Fibroblast of lung (primary cell): ENCODE measurements around the gene RANBP9. TPM values are rescaled to one million over a fixed set of nuclear protein-coding genes. Genes with fewer than 3 reads are reported as not detected.

Experiments
- DNase-seq, 2 donors: peaks; one replicate each; pipeline versions ENCODE4 v3.0.0 to v3.0.0-alpha.2; 2010; ENCODE audit warnings: low read depth in 2 of 2
- H2AFZ ChIP-seq: 2 replicates; pipeline ENCODE4 v1.5.1; 2012; ENCODE audit warnings: low read length, control low read depth, inconsistent platforms
- H3K27ac ChIP-seq: 2 replicates; pipeline ENCODE4 v1.5.1; 2011; ENCODE audit warnings: low read length, control low read depth; ENCODE audit not compliant: insufficient read depth
- H3K27me3 ChIP-seq: 2 replicates; pipeline ENCODE4 v1.5.1; 2011; ENCODE audit warnings: mild to moderate bottlenecking, low read length; ENCODE audit not compliant: control insufficient read depth, insufficient read depth
- H3K36me3 ChIP-seq: 2 replicates; pipeline ENCODE4 v1.5.1; 2011; ENCODE audit warnings: low read length; ENCODE audit not compliant: control insufficient read depth, insufficient read depth
- H3K4me1 ChIP-seq: 2 replicates; pipeline ENCODE4 v1.5.1; 2011; ENCODE audit warnings: low read length; ENCODE audit not compliant: control insufficient read depth, insufficient read depth; ENCODE audit errors: extremely low read depth
- H3K4me2 ChIP-seq: 2 replicates; pipeline ENCODE4 v1.5.1; 2011; ENCODE audit warnings: low read length, control low read depth; ENCODE audit not compliant: insufficient read depth; ENCODE audit errors: extremely low read depth
- H3K4me3 ChIP-seq, 4 experiments: fragments of 200-600 bp in 1 of 4; sonication (generic) in 1 of 4; replicated peaks in 1 of 4; 2 replicates each; pipeline ENCODE4 v1.5.1; 2011 to 2016; ENCODE audit warnings: low read length in 4 of 4, low read depth in 3 of 4, mild to moderate bottlenecking in 3 of 4, control low read depth in 2 of 4, inconsistent platforms in 1 of 4, mixed read lengths in 1 of 4; ENCODE audit not compliant: insufficient read depth in 1 of 4; ENCODE audit errors: control extremely low read depth in 1 of 4
- H3K79me2 ChIP-seq: 2 replicates; pipeline ENCODE4 v1.5.1; 2012; ENCODE audit warnings: mild to moderate bottlenecking, low read length, inconsistent platforms; ENCODE audit not compliant: control insufficient read depth, insufficient read depth
- H3K9ac ChIP-seq: 2 replicates; pipeline ENCODE4 v1.5.1; 2011; ENCODE audit warnings: mild to moderate bottlenecking, low read length, control low read depth; ENCODE audit not compliant: insufficient read depth
- H3K9me3 ChIP-seq: 2 replicates; pipeline ENCODE4 v1.5.1; 2012; ENCODE audit warnings: low read depth, low read length; ENCODE audit not compliant: control insufficient read depth, insufficient read depth
- H4K20me1 ChIP-seq: 2 replicates; pipeline ENCODE4 v1.5.1; 2011; ENCODE audit warnings: low read length; ENCODE audit not compliant: control insufficient read depth, insufficient read depth; ENCODE audit errors: extremely low read depth
- EZH2 ChIP-seq: IDR thresholded peaks from 2 replicates; pipeline ENCODE4 v1.5.1; 2012; ENCODE audit warnings: low read length, control low read depth, mild to moderate bottlenecking; ENCODE audit errors: missing control alignments
- polyA plus RNA-seq, 2 donors: library from polyadenylated mRNA; depleted of rRNA in 1 of 2; stranded (reverse) in 1 of 2; unstranded in 1 of 2; fragments of >200 nt; gene quantifications; 2 replicates each; pipeline ENCODE4 v1.2.1, GENCODE V29; 2011 to 2012; ENCODE audit warnings: missing spikeins in 1 of 2
- total RNA-seq: library from RNA; depleted of rRNA; stranded (reverse); fragments of >200 nt; gene quantifications from 2 replicates; pipeline ENCODE4 v1.2.1, GENCODE V29; 2014
- TF ChIP-seq, protein P1 (sequence below), 2 donors: IDR thresholded peaks in 1 of 2; conservative IDR thresholded peaks in 1 of 2; 1 replicate in 1 of 2; 2 replicates in 1 of 2; pipeline ENCODE4 v1.5.1; 2011 to 2012; ENCODE audit warnings: low read length in 2 of 2, control low read depth in 1 of 2, inconsistent platforms in 1 of 2, low read depth in 1 of 2, mild to moderate bottlenecking in 1 of 2

RANBP9 gene
- total and polyA plus RNA-seq, 2 donors (not counting 1 experiment from before 2014, with no cell fraction given) = 46.7 to 48.7 TPM

DNA sequence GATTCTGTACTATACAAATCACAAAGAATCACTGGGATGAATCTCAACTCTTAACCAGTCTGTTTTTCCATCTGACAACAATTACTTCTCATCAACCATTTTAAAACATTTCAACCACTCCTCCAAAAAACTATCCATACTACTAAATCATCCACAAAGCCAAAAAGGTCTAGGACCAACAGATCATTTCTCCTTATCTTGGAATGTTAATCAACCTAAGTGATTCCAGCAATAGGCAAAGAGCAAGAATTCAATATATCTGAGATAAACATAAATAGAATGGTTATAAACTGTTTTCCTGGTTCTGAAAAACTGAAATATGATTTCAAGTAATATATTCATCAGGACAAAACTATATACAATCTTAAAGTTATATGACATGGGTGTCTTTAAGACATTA is 28.6 kb downstream of the RANBP9 start:
- no peak for TF ChIP-seq EZH2
- TF ChIP-seq, protein P1, sequence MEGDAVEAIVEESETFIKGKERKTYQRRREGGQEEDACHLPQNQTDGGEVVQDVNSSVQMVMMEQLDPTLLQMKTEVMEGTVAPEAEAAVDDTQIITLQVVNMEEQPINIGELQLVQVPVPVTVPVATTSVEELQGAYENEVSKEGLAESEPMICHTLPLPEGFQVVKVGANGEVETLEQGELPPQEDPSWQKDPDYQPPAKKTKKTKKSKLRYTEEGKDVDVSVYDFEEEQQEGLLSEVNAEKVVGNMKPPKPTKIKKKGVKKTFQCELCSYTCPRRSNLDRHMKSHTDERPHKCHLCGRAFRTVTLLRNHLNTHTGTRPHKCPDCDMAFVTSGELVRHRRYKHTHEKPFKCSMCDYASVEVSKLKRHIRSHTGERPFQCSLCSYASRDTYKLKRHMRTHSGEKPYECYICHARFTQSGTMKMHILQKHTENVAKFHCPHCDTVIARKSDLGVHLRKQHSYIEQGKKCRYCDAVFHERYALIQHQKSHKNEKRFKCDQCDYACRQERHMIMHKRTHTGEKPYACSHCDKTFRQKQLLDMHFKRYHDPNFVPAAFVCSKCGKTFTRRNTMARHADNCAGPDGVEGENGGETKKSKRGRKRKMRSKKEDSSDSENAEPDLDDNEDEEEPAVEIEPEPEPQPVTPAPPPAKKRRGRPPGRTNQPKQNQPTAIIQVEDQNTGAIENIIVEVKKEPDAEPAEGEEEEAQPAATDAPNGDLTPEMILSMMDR (conservative IDR thresholded peaks at IDR 0.05 in 1 of 2, IDR thresholded peaks at IDR 0.05 in 1 of 2; ENCODE audit: low read depth in 1 of 2, low read length in 2 of 2) = no peak
- no peak overlapping the region for H3K4me2 ChIP-seq
- H3K36me3 ChIP-seq = peaks cover 2% of the 10 kb centered on the region
- H4K20me1 ChIP-seq = no peaks in the 10 kb centered on the region
- H3K27me3 ChIP-seq = no peaks in the 10 kb centered on the region
- H3K9ac ChIP-seq = no peak overlapping the region
- H3K9me3 ChIP-seq = no peaks in the 10 kb centered on the region
- no peak overlapping the region for H2AFZ ChIP-seq
- no peaks in the 10 kb centered on the region for H3K4me1 ChIP-seq
- no peak overlapping the region for H3K27ac ChIP-seq
- peaks cover 34% of the 10 kb centered on the region for H3K79me2 ChIP-seq
- no peak overlapping the region for H3K4me3 ChIP-seq
- no peak for DNase-seq

DNA sequence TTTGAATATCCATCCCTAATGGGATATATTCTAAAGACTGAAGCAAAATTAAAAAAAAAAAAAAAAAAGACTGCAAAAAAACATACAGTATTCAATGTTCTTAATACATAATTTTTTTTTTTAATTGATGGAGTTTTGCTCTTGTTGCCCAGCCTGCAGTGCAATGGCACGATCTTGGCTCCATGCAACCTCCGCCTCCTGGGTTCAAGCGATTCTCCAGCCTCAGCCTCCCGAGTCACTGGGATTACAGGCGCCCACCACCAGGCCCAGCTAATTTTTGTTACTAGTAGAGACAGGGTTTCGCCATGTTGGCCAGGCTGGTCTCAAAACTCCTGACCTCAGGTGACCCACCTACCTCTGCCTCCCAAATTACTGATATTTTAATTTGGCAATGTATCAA is 29.3 kb downstream of the RANBP9 start:
- Histone ChIP-seq H2AFZ (no peak overlapping the region), H3K27ac (no peak overlapping the region), H3K36me3 (peaks cover 2% of the 10 kb centered on the region), H3K27me3 (no peaks in the 10 kb centered on the region), H3K4me1 (no peaks in the 10 kb centered on the region), H4K20me1 (no peaks in the 10 kb centered on the region), H3K4me3 (no peak overlapping the region), H3K4me2 (no peak overlapping the region), H3K9me3 (no peaks in the 10 kb centered on the region), H3K79me2 (peaks cover 37% of the 10 kb centered on the region), H3K9ac (no peak overlapping the region)
- DNase-seq = no peak
- TF ChIP-seq EZH2 = no peak
- TF ChIP-seq, protein P1 (conservative IDR thresholded peaks at IDR 0.05 in 1 of 2, IDR thresholded peaks at IDR 0.05 in 1 of 2; ENCODE audit: low read depth in 1 of 2, low read length in 2 of 2) = no peak

DNA sequence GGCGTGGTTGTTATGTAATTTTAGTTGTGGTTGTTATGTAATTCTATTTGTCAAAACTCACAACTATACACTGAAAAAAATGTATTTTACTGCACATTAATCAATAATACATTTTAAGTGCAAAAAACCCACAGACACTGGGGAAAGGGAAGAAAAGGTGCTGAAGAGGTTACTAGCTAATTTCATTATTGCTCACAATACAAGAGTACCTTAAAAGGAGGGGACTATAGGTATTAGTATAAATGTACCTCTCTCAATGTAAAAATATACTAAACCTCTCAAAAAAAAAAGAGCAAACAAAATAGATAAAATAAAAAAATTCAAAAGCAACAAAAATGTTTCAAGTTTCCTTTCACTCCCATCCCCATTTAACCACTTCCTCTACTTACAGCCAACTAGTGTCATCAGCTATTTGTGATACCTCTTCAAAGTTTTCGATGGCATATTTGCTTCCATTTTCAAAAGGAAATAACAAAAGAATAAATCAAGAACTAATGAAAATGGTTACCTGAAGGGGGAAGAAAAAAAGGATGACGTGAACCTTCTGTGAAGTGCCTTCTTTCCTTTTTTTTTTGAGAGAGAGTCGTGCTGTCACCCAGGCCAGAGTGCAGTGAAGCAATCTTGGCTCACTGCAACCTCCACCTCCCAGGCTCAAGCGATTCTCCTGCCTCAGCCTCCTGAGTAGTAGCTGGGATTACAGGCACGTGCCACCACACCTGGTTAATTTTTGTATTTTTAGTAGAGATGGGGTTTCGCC is 30.2 kb downstream of the RANBP9 start:
- no peak for DNase-seq
- Histone ChIP-seq H3K4me1 (no peaks in the 10 kb centered on the region), H3K27ac (no peak overlapping the region), H3K9me3 (no peaks in the 10 kb centered on the region), H3K79me2 (peaks cover 42% of the 10 kb centered on the region), H4K20me1 (no peaks in the 10 kb centered on the region), H3K27me3 (no peaks in the 10 kb centered on the region), H3K4me3 (no peak overlapping the region), H3K36me3 (peaks cover 2% of the 10 kb centered on the region), H3K4me2 (no peak overlapping the region), H2AFZ (no peak overlapping the region), H3K9ac (no peak overlapping the region)
- TF ChIP-seq EZH2 = no peak
- TF ChIP-seq, protein P1 (conservative IDR thresholded peaks at IDR 0.05 in 1 of 2, IDR thresholded peaks at IDR 0.05 in 1 of 2; ENCODE audit: low read depth in 1 of 2, low read length in 2 of 2) = no peak
